Hepatocyte (in vitro differentiated cells): ENCODE measurements around the gene PTPRO. TPM values are rescaled to one million over a fixed set of nuclear protein-coding genes. Genes with fewer than 3 reads are reported as not detected.

ENCODE experiments used
- DNase-seq: peaks from one replicate; pipeline ENCODE4 v3.0.0-alpha.2; 2016; ENCODE audit warnings: low spot score
- H2AFZ ChIP-seq: fragments of 200-600 bp; sonication (generic); 2 replicates; pipeline ENCODE4 v1.6.0; 2016; ENCODE audit warnings: antibody characterized with exemption, mild to moderate bottlenecking
- H3K27ac ChIP-seq: fragments of 200-600 bp; sonication (generic); 2 replicates; pipeline ENCODE4 v1.5.1; 2016; ENCODE audit warnings: mild to moderate bottlenecking
- H3K27me3 ChIP-seq: fragments of 200-600 bp; sonication (generic); 2 replicates; pipeline ENCODE4 v1.6.1; 2016
- H3K36me3 ChIP-seq: fragments of 200-600 bp; sonication (generic); replicated peaks from 2 replicates; pipeline ENCODE4 v1.5.1; 2016; ENCODE audit warnings: low read depth; ENCODE audit not compliant: insufficient read depth
- H3K4me1 ChIP-seq: fragments of 200-600 bp; sonication (generic); 2 replicates; pipeline ENCODE4 v1.5.1; 2016; ENCODE audit warnings: mild to moderate bottlenecking, moderate library complexity; ENCODE audit not compliant: insufficient read depth
- H3K4me2 ChIP-seq: fragments of 200-600 bp; sonication (generic); 2 replicates; pipeline ENCODE4 v1.6.0; 2016
- H3K4me3 ChIP-seq: fragments of 200-600 bp; sonication (generic); 2 replicates; pipeline ENCODE4 v1.5.1; 2016; ENCODE audit warnings: mild to moderate bottlenecking
- H3K79me2 ChIP-seq: fragments of 200-600 bp; sonication (generic); 2 replicates; pipeline ENCODE4 v1.6.0; 2017; ENCODE audit warnings: mild to moderate bottlenecking
- H3K9me2 ChIP-seq: fragments of 200-600 bp; sonication (generic); replicated peaks from 2 replicates; pipeline ENCODE4 v1.6.0; 2017; ENCODE audit warnings: mild to moderate bottlenecking; ENCODE audit not compliant: insufficient read depth
- H3K9me3 ChIP-seq: fragments of 200-600 bp; sonication (generic); 2 replicates; pipeline ENCODE4 v1.5.1; 2016; ENCODE audit warnings: low read depth, mild to moderate bottlenecking
- H4K20me1 ChIP-seq: fragments of 200-600 bp; sonication (generic); 2 replicates; pipeline ENCODE4 v1.6.0; 2016; ENCODE audit warnings: mild to moderate bottlenecking; ENCODE audit not compliant: insufficient read depth, poor library complexity, severe bottlenecking
- EZH2 ChIP-seq: fragments of 200-600 bp; sonication (generic); IDR thresholded peaks from 2 replicates; pipeline ENCODE4 v1.6.1; 2016; ENCODE audit warnings: antibody characterized with exemption, mild to moderate bottlenecking, borderline replicate concordance
- EZH2phosphoT487 ChIP-seq: fragments of 200-600 bp; sonication (generic); IDR thresholded peaks from one replicate; pipeline ENCODE4 v1.6.1; 2018; ENCODE audit warnings: antibody characterized with exemption, mild to moderate bottlenecking, low read depth, moderate library complexity; ENCODE audit not compliant: unreplicated experiment, severe bottlenecking
- WGBS: methylation state at CpG from one replicate; pipeline ENCODE4 v1.1.6; 2016; ENCODE audit warnings: low lambda C conversion rate; ENCODE audit errors: missing lambda C conversion rate; 5-methylcytosine and 5-hydroxymethylcytosine counted together
- polyA plus RNA-seq: library from polyadenylated mRNA; unstranded; fragments of >200 nt; fragmentation: Nextera tagmentation; extraction: Ambion mirVana; gene quantifications from 2 replicates; pipeline ENCODE4 v1.2.1, GENCODE V29; 2016
- total RNA-seq: library from RNA; depleted of rRNA; stranded (reverse); fragments of >200 nt; gene quantifications from 2 replicates; pipeline ENCODE4 v1.2.3, GENCODE V29; 2014
- TF ChIP-seq, protein P1 (sequence below): fragments of 200-600 bp; sonication (generic); IDR thresholded peaks from 2 replicates; pipeline ENCODE4 v1.5.1; 2016; ENCODE audit warnings: antibody characterized with exemption, mild to moderate bottlenecking; ENCODE audit not compliant: poor library complexity

PTPRO gene
- total and polyA plus RNA-seq, 2 experiments from 2014 or later, result 0.60 to 0.65 TPM

DNA sequence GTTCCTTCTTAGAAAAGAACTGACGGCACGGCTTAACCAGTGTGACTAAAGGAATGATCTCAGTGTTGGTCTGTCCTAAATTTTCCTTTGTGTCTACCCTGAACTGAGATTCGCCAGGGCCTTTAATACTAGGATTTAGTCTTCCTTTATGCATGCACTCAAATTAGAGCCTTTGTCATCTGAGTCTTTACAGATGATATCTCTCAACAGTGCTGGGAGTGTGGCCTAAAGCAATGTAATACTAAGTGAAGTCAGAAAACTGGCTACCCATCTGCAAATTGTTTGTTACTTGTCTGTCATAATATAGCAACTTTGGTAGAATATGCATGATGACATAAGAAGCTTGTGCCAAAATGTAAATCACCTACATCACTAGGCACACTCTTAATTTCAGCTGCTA lies 95.4 kb downstream of the PTPRO start:
- H3K27me3 ChIP-seq, result no peaks in the 10 kb centered on the region
- H3K4me1 ChIP-seq, result no peaks in the 10 kb centered on the region
- no peak overlapping the region for H3K4me2 ChIP-seq
- H3K9me2 ChIP-seq, result no peaks in the 10 kb centered on the region
- WGBS, result 87% methylated on average over 3 of the region's 3 CpGs
- no peak overlapping the region for H3K4me3 ChIP-seq
- H3K27ac ChIP-seq, result no peak overlapping the region
- H3K36me3 ChIP-seq, result no peaks in the 10 kb centered on the region
- no peak overlapping the region for H2AFZ ChIP-seq
- no peak for DNase-seq
- TF ChIP-seq, protein P1, sequence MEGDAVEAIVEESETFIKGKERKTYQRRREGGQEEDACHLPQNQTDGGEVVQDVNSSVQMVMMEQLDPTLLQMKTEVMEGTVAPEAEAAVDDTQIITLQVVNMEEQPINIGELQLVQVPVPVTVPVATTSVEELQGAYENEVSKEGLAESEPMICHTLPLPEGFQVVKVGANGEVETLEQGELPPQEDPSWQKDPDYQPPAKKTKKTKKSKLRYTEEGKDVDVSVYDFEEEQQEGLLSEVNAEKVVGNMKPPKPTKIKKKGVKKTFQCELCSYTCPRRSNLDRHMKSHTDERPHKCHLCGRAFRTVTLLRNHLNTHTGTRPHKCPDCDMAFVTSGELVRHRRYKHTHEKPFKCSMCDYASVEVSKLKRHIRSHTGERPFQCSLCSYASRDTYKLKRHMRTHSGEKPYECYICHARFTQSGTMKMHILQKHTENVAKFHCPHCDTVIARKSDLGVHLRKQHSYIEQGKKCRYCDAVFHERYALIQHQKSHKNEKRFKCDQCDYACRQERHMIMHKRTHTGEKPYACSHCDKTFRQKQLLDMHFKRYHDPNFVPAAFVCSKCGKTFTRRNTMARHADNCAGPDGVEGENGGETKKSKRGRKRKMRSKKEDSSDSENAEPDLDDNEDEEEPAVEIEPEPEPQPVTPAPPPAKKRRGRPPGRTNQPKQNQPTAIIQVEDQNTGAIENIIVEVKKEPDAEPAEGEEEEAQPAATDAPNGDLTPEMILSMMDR, result no peak
- TF ChIP-seq EZH2, result no peak
- no peak for TF ChIP-seq EZH2phosphoT487
- H3K9me3 ChIP-seq, result no peaks in the 10 kb centered on the region
- H4K20me1 ChIP-seq, result no peaks in the 10 kb centered on the region
- H3K79me2 ChIP-seq, result no peaks in the 10 kb centered on the region

DNA sequence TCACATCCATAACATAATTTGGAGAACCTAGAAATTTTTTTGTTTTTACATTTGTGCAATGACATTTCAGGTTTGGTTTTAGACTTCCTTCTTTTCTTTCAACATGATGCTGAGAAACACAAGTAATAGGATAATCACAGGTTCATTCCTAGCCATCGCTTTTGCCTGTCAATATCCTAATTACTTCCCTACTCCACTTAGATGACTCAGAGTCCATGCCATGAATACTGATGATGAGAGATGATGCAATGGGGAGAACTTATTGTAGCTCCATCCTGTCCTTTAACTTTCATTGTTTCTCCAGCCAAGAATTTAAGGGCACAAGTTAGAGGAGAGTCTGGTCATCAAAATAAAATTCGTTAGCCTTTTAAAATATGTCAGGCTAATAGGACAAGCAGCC lies 101.3 kb downstream of the PTPRO start:
- no peaks in the 10 kb centered on the region for H3K9me2 ChIP-seq
- no peaks in the 10 kb centered on the region for H3K27me3 ChIP-seq
- H3K9me3 ChIP-seq, result no peaks in the 10 kb centered on the region
- H3K4me3 ChIP-seq, result no peak overlapping the region
- TF ChIP-seq, protein P1, result no peak
- TF ChIP-seq EZH2 (no peak), EZH2phosphoT487 (no peak)
- H3K4me2 ChIP-seq, result no peak overlapping the region
- no peaks in the 10 kb centered on the region for H3K79me2 ChIP-seq
- no peak for DNase-seq
- no peak overlapping the region for H2AFZ ChIP-seq
- H4K20me1 ChIP-seq, result no peaks in the 10 kb centered on the region
- 82% methylated on average over 2 of the region's 2 CpGs for WGBS
- H3K36me3 ChIP-seq, result no peaks in the 10 kb centered on the region
- H3K4me1 ChIP-seq, result no peaks in the 10 kb centered on the region
- H3K27ac ChIP-seq, result no peak overlapping the region

DNA sequence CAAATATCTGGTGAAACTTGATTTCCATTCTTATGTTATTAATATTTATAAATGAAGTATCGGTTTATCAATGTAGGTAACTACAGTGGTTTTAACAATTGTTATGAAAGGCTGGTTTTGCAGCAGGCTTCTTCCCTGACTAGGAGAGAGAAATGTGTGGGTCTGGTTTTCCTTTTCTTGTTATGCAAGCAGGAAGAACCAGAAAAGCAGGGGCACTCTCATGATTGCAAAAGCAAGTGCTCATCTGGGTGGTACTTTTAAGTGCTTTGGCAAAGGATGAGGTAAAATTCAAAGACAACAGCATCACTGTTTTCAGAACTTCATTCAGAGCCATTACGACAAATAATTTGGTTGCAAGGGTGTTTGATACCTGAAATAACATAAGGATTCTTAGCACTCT lies 105.6 kb downstream of the PTPRO start:
- 86% methylated on average over 2 of the region's 2 CpGs for WGBS
- H3K9me2 ChIP-seq, result no peaks in the 10 kb centered on the region

DNA sequence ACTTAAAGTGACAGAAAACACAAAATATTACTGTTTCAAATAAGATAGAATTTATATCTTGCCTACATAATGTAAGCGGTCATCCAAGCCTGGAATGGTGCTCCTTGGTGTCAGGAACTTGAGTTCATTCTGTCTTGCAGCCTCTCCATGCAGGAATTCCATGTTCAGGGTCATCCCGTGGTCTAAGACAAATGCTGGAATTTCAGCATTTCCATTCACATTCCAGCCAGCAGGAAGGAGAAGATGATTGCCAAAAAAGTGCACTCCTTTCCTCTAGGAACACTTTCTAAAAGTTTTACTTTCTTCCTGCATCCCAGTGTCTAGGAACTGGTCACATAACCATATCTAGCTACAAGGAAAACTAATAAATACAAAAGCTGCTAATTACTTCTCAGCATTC lies 106.3 kb downstream of the PTPRO start:
- H3K4me3 ChIP-seq, result no peak overlapping the region
- no peak overlapping the region for H2AFZ ChIP-seq
- no peaks in the 10 kb centered on the region for H4K20me1 ChIP-seq
- no peaks in the 10 kb centered on the region for H3K4me1 ChIP-seq
- no peaks in the 10 kb centered on the region for H3K27me3 ChIP-seq
- TF ChIP-seq, protein P1, result no peak
- TF ChIP-seq EZH2 (no peak), EZH2phosphoT487 (no peak)
- no peaks in the 10 kb centered on the region for H3K79me2 ChIP-seq
- H3K9me3 ChIP-seq, result no peaks in the 10 kb centered on the region
- H3K4me2 ChIP-seq, result no peak overlapping the region
- H3K9me2 ChIP-seq, result no peaks in the 10 kb centered on the region
- H3K27ac ChIP-seq, result no peak overlapping the region
- no peak for DNase-seq
- no peaks in the 10 kb centered on the region for H3K36me3 ChIP-seq
- 67% methylated on average over 2 of the region's 2 CpGs for WGBS

More for the DNA sequence above, 105.6 kb downstream of the PTPRO start:
- Histone ChIP-seq H3K4me1 (no peaks in the 10 kb centered on the region), H3K9me3 (no peaks in the 10 kb centered on the region), H2AFZ (no peak overlapping the region), H3K4me3 (no peak overlapping the region), H3K36me3 (no peaks in the 10 kb centered on the region), H4K20me1 (no peaks in the 10 kb centered on the region), H3K4me2 (no peak overlapping the region), H3K27ac (no peak overlapping the region), H3K27me3 (no peaks in the 10 kb centered on the region), H3K79me2 (no peaks in the 10 kb centered on the region)
- TF ChIP-seq EZH2phosphoT487, result no peak
- no peak for DNase-seq
